Measurements from ENCODE around the gene GNAI2.
"Not testable (repeated sequence)": the region's sequence is repeated elsewhere in the genome, so short reads cannot be mapped to it uniquely, and the experiment has no call there.

The GNAI2 gene

GRCh38 chr3:50205413-50206276 is 30.4 kb upstream of the GNAI2 start:
- no peak for DNase-seq

- DNase-seq = no peak
These were observed 28.5 kb upstream of the GNAI2 start for GRCh38 chr3:50207359-50208042.

- DNase-seq = no peak
These were observed 27.2 kb upstream of the GNAI2 start for GRCh38 chr3:50208677-50209344.

GRCh38 chr3:50210176-50210509 is 25.9 kb upstream of the GNAI2 start:
- no peak for DNase-seq

GRCh38 chr3:50210510-50211367 is 25.3 kb upstream of the GNAI2 start:
- no peak for DNase-seq

- DNase-seq = not testable (repeated sequence)
These were observed 24.7 kb upstream of the GNAI2 start for GRCh38 chr3:50211368-50211717.

- DNase-seq = no peak
These were observed 24.1 kb upstream of the GNAI2 start for GRCh38 chr3:50211930-50212329.

- DNase-seq = no peak
These were observed 23.5 kb upstream of the GNAI2 start for GRCh38 chr3:50212502-50212901.

- no peak for DNase-seq
These were observed 23.0 kb upstream of the GNAI2 start for GRCh38 chr3:50212971-50213370.

- no peak for DNase-seq
These were observed 22.6 kb upstream of the GNAI2 start for GRCh38 chr3:50213373-50213772.

GRCh38 chr3:50214824-50215223 is 21.2 kb upstream of the GNAI2 start:
- DNase-seq = no peak

GRCh38 chr3:50215529-50215928 is 20.5 kb upstream of the GNAI2 start:
- DNase-seq = no peak

- no peak for DNase-seq
These were observed 18.3 kb upstream of the GNAI2 start for GRCh38 chr3:50217681-50218080.

GRCh38 chr3:50218448-50218847 is 17.6 kb upstream of the GNAI2 start:
- DNase-seq = no peak

- no peak for DNase-seq
These were observed 16.7 kb upstream of the GNAI2 start for GRCh38 chr3:50219285-50219684.

- DNase-seq = no peak
These were observed 15.9 kb upstream of the GNAI2 start for GRCh38 chr3:50220109-50220508.

- no peak for DNase-seq
These were observed 15.0 kb upstream of the GNAI2 start for GRCh38 chr3:50221051-50221410.

GRCh38 chr3:50221411-50222168 is 14.4 kb upstream of the GNAI2 start:
- DNase-seq = no peak

GRCh38 chr3:50222169-50222528 is 13.9 kb upstream of the GNAI2 start:
- no peak for DNase-seq

- DNase-seq = no peak
These were observed 11.4 kb upstream of the GNAI2 start for GRCh38 chr3:50224639-50225038.

- DNase-seq = no peak
These were observed 9.1 kb upstream of the GNAI2 start for GRCh38 chr3:50226888-50227389.

Data from GOT3 (cell line).